Natural killer cell (primary cell): ENCODE measurements around the gene RYR1. TPM values are rescaled to one million over a fixed set of nuclear protein-coding genes. Genes with fewer than 3 reads are reported as not detected.

Experiments used
- ATAC-seq, 3 donors: fragments of 150-1000 bp in 2 of 3; fragments of 200-7000 bp in 1 of 3; cut with Tn5 transposase; 1 replicate in 1 of 3; 2 replicates in 2 of 3; pipeline ENCODE4 v1.10.0; 2021; ENCODE audit warnings: mild to moderate bottlenecking in 2 of 3, moderate library complexity in 2 of 3
- DNase-seq, 2 donors: peaks; one replicate each; pipeline versions ENCODE4 v3.0.0 to v3.0.0-alpha.2; 2013 to 2021; ENCODE audit warnings: mixed read lengths in 1 of 2
- H3K27ac ChIP-seq: one replicate; pipeline ENCODE4 v1.5.1; 2013; ENCODE audit warnings: mild to moderate bottlenecking, low read length
- H3K27me3 ChIP-seq: one replicate; pipeline ENCODE4 v1.6.1; 2013; ENCODE audit warnings: low read length; ENCODE audit not compliant: control insufficient read depth, insufficient read depth
- H3K36me3 ChIP-seq: one replicate; pipeline ENCODE4 v1.6.1; 2013; ENCODE audit warnings: low read length; ENCODE audit not compliant: control insufficient read depth, insufficient read depth
- H3K4me1 ChIP-seq: one replicate; pipeline ENCODE4 v1.6.1; 2013; ENCODE audit warnings: low read length; ENCODE audit not compliant: control insufficient read depth, insufficient read depth
- H3K4me3 ChIP-seq: one replicate; pipeline ENCODE4 v1.5.1; 2013; ENCODE audit warnings: low read length
- H3K9me3 ChIP-seq: one replicate; pipeline ENCODE4 v1.6.1; 2013; ENCODE audit warnings: low read length; ENCODE audit not compliant: control insufficient read depth, insufficient read depth
- H3K27ac Mint-ChIP-seq, 2 donors: one replicate each; pipeline ENCODE4 v1.8.0; 2022; ENCODE audit warnings: mild to moderate bottlenecking in 2 of 2, mixed read lengths in 2 of 2, moderate library complexity in 1 of 2
- H3K27me3 Mint-ChIP-seq, 2 donors: one replicate each; pipeline ENCODE4 v1.8.0; 2022; ENCODE audit warnings: low read depth in 2 of 2, mixed read lengths in 2 of 2
- H3K36me3 Mint-ChIP-seq: one replicate; pipeline ENCODE4 v1.8.0; 2022; ENCODE audit warnings: mixed read lengths
- H3K4me1 Mint-ChIP-seq, 2 donors: one replicate each; pipeline ENCODE4 v1.8.0; 2022; ENCODE audit warnings: mixed read lengths in 2 of 2
- H3K4me3 Mint-ChIP-seq: one replicate; pipeline ENCODE4 v1.8.0; 2022; ENCODE audit warnings: mild to moderate bottlenecking, moderate library complexity, mixed read lengths
- H3K9me3 Mint-ChIP-seq, 2 donors: one replicate each; pipeline ENCODE4 v1.8.0; 2022; ENCODE audit warnings: mixed read lengths in 2 of 2
- CTCF ChIP-seq: fragments of 200-600 bp; IDR thresholded peaks from one replicate; pipeline ENCODE4 v1.8.0; 2022; ENCODE audit warnings: antibody characterized with exemption
- whole genome bisulfite sequencing: methylation state at CpG from one replicate; pipeline ENCODE4 v1.1.7; 2013; ENCODE audit warnings: missing lambda C conversion rate; ENCODE audit not compliant: insufficient coverage; 5-methylcytosine and 5-hydroxymethylcytosine counted together
- intact Hi-C: fragments of 100-400 bp; cut with micrococcal nuclease; formaldehyde crosslinking; loops from one replicate; pipeline ENCODE4 v1.14.2; 2022
- total RNA-seq, 4 donors: library from RNA; stranded (reverse); fragments of 120-200 nt in 1 of 4; gene quantifications; one replicate each; pipeline versions ENCODE4 v1.2.3 to v1.2.4, GENCODE V29; 2013 to 2022

RYR1 gene
- total RNA-seq, 3 donors from 2014 or later (not counting 1 experiment from before 2014, with no cell fraction given): 0.05 to 1.0 (median 0.65) TPM

DNA sequence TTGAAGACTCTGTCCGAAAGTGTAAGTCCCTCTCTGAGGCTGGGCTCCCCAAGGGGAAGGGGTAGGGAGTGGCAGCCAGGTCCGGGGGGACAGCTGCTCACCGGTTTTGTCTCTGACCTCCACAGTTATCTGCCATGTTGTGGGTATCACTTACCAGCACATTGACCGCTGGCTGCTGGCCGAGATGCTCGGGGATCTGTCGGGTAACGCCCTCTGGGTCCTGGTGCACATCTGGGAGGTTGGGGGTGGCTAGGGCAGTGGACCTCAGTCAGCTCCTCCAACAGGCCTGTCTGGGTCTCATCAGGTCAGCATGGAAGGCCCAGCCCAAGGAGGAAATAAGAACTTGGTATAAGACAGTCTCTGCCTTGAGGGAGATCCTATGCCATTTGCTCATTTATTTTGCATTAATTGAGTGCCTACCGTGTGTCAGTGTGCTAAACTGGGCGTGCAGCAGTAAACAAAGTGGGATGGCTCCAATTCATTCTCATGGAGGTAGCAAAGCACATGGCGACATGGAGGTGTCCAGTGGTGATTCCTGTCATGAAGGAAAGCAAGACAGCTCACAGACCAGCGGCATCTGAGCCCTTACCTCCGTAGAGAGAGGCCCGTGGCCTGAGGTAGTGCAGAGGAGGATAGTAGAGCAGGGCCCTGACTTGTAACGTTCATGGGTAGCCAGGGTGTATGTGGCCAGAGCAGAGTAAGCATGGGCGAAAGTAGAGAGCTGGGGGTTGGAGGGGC is 199.2 kb downstream of the RYR1 start:
- H3K4me3 Mint-ChIP-seq: peak overlapping the region; percentile 9
- intact Hi-C loops: no loop called here
- peaks cover 7% of the 10 kb centered on the region for H3K36me3 Mint-ChIP-seq
- H3K4me1 ChIP-seq: peaks cover 31% of the 10 kb centered on the region
- H3K36me3 ChIP-seq: peaks cover 45% of the 10 kb centered on the region
- H3K27ac ChIP-seq: no peak overlapping the region
- DNase-seq (no peak), ATAC-seq (no peak)
- peaks cover 32 to 33% of the 10 kb centered on the region in 2 donors for H3K4me1 Mint-ChIP-seq
- no peak overlapping the region for H3K27ac Mint-ChIP-seq
- 97% methylated on average over 16 of the region's 16 CpGs for WGBS
- no peaks in the 10 kb centered on the region for H3K27me3 Mint-ChIP-seq
- H3K4me3 ChIP-seq: no peak overlapping the region
- no peaks in the 10 kb centered on the region for H3K9me3 ChIP-seq
- H3K9me3 Mint-ChIP-seq: no peaks in the 10 kb centered on the region
- no peak for TF ChIP-seq CTCF
- H3K27me3 ChIP-seq: no peaks in the 10 kb centered on the region

GRCh38 chr19:38634757-38635482 is 201.4 kb downstream of the RYR1 start:
- peaks cover 32 to 33% of the 10 kb centered on the region in 2 donors for H3K4me1 Mint-ChIP-seq
- Histone ChIP-seq H3K36me3 (peaks cover 27% of the 10 kb centered on the region), H3K27me3 (no peaks in the 10 kb centered on the region), H3K27ac (peak overlapping the region; percentile 24), H3K9me3 (no peaks in the 10 kb centered on the region), H3K4me3 (no peak overlapping the region), H3K4me1 (peaks cover 31% of the 10 kb centered on the region)
- ATAC-seq: peak; percentile 49 to 71 (median 53)
- TF ChIP-seq CTCF: peak; percentile 97
- H3K27ac Mint-ChIP-seq: peak overlapping the region; percentile 93 to 97
- intact Hi-C loops: loop anchor here (1.0 kb wide), 3 partner anchors 91 to 232 kb away; partner anchors contain the start of gene FAM98C
- WGBS: 73% methylated on average over 17 of the region's 17 CpGs
- DNase-seq: peak; percentile 75 to 85
- H3K9me3 Mint-ChIP-seq: no peaks in the 10 kb centered on the region
- H3K27me3 Mint-ChIP-seq: no peaks in the 10 kb centered on the region
- H3K4me3 Mint-ChIP-seq: peak overlapping the region; percentile 73
- no peaks in the 10 kb centered on the region for H3K36me3 Mint-ChIP-seq

DNA sequence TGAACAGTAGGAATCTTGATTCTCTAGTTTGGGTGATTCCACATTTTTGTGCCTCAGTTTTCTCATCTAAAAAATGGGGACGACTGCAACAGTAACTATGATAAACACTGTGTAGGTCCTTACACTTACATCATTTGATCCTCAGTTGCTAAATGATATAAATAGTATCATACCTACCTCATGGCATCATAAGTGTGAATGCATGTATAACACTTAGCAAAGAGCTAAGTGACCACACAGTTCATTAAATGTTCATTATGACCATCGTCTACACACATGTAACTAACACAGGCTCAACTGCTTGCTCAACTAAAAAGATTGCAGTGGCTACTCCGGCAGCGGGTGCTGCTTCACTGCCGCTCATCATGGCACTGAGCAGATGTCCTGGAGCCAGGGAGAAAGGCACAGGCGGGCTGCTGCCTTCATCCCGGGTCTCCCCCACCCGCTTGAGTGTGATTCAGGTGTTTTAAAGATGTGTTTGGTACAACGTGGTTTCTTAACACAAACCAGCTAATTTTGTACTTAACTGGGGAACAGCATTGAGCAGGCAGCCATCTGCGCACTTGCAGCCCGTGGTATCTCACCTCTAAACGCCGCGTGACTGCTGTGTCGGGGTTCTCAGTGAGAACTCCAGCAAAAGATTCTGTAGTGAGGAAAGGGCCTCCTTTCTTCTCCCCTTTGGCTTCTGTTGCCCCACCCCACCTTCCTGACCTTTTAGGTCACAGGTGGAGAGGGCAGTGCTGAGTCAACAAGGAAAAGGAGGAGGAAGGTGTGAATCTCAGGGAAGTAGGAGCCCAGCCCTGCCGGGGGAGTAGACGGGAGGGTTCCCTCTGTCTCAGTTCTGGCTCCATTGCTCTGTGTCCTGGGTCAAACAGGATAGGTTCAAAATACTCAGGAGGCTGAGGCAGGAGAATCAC is 202.2 kb downstream of the RYR1 start:
- Histone ChIP-seq H3K9me3 (no peaks in the 10 kb centered on the region), H3K4me1 (peaks cover 31% of the 10 kb centered on the region), H3K4me3 (no peak overlapping the region), H3K27me3 (no peaks in the 10 kb centered on the region), H3K27ac (peak overlapping the region; percentile 67), H3K36me3 (peaks cover 21% of the 10 kb centered on the region)
- DNase-seq (peak; percentile 28 to 40), ATAC-seq (peak; percentile 45 to 54 (median 45))
- intact Hi-C loops: no loop called here
- no peaks in the 10 kb centered on the region for H3K9me3 Mint-ChIP-seq
- H3K36me3 Mint-ChIP-seq: no peaks in the 10 kb centered on the region
- 74% methylated on average over 14 of the region's 17 CpGs for WGBS
- peak overlapping the region; percentile 93 to 97 for H3K27ac Mint-ChIP-seq
- peak overlapping the region; percentile 37 for H3K4me3 Mint-ChIP-seq
- H3K4me1 Mint-ChIP-seq: peaks cover 32 to 33% of the 10 kb centered on the region in 2 donors
- no peaks in the 10 kb centered on the region for H3K27me3 Mint-ChIP-seq
- TF ChIP-seq CTCF: no peak

Other genes with a start within 250 kb of the RYR1 start
- not detected for gene DPF1, start 209.5 kb upstream of the RYR1 start, total RNA-seq
- gene PPP1R14A, start 177.3 kb upstream of the RYR1 start, total RNA-seq: 1 to 10 TPM in 2 of 3 donors, not detected in 1; 1.1 to 1.6 TPM
- gene SPINT2, start 169.1 kb upstream of the RYR1 start, total RNA-seq: 10 to 100 TPM in 1 of 3 donors, 1 to 10 TPM in 2; 2.7 to 13.7 (median 6.9) TPM
- gene C19orf33, start 129.4 kb upstream of the RYR1 start, total RNA-seq: 1 to 10 TPM in 2 of 3 donors, not detected in 1; 1.5 to 4.0 TPM
- 10 to 100 TPM; 23.2 to 28.4 (median 24.1) TPM for gene YIF1B, start 117.7 kb upstream of the RYR1 start, total RNA-seq
- gene KCNK6, start 113.8 kb upstream of the RYR1 start, total RNA-seq: 1 to 10 TPM; 2.1 to 6.2 (median 2.5) TPM
- gene CATSPERG, start 97.9 kb upstream of the RYR1 start, total RNA-seq: 10 to 100 TPM; 16.6 to 29.2 (median 25.6) TPM
- gene PSMD8, start 59.1 kb upstream of the RYR1 start, total RNA-seq: 100 to 1,000 TPM; 109 to 115 (median 109) TPM
- not detected for gene GGN, start 45.7 kb upstream of the RYR1 start, total RNA-seq
- 1 to 10 TPM; 1.1 to 4.2 (median 1.3) TPM for gene SPRED3, start 45.0 kb upstream of the RYR1 start, total RNA-seq
- 10 to 100 TPM; 36.9 to 42.1 (median 41.6) TPM for gene FAM98C, start 30.6 kb upstream of the RYR1 start, total RNA-seq
- gene RASGRP4, start 7.5 kb upstream of the RYR1 start, total RNA-seq: 1 to 10 TPM; 2.3 to 9.3 (median 5.7) TPM
- 100 to 1,000 TPM; 162 to 201 (median 163) TPM for gene MAP4K1, start 184.3 kb downstream of the RYR1 start, total RNA-seq
- gene EIF3K, start 185.5 kb downstream of the RYR1 start, total RNA-seq: 100 to 1,000 TPM; 232 to 262 (median 238) TPM
- 100 to 1,000 TPM; 443 to 595 (median 541) TPM for gene ACTN4, start 214.0 kb downstream of the RYR1 start, total RNA-seq